ENCODE measurements around the gene AMBRA1.

AMBRA1 gene, protein sequence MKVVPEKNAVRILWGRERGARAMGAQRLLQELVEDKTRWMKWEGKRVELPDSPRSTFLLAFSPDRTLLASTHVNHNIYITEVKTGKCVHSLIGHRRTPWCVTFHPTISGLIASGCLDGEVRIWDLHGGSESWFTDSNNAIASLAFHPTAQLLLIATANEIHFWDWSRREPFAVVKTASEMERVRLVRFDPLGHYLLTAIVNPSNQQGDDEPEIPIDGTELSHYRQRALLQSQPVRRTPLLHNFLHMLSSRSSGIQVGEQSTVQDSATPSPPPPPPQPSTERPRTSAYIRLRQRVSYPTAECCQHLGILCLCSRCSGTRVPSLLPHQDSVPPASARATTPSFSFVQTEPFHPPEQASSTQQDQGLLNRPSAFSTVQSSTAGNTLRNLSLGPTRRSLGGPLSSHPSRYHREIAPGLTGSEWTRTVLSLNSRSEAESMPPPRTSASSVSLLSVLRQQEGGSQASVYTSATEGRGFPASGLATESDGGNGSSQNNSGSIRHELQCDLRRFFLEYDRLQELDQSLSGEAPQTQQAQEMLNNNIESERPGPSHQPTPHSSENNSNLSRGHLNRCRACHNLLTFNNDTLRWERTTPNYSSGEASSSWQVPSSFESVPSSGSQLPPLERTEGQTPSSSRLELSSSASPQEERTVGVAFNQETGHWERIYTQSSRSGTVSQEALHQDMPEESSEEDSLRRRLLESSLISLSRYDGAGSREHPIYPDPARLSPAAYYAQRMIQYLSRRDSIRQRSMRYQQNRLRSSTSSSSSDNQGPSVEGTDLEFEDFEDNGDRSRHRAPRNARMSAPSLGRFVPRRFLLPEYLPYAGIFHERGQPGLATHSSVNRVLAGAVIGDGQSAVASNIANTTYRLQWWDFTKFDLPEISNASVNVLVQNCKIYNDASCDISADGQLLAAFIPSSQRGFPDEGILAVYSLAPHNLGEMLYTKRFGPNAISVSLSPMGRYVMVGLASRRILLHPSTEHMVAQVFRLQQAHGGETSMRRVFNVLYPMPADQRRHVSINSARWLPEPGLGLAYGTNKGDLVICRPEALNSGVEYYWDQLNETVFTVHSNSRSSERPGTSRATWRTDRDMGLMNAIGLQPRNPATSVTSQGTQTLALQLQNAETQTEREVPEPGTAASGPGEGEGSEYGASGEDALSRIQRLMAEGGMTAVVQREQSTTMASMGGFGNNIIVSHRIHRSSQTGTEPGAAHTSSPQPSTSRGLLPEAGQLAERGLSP (N-terminal part only)

GRCh38 chr11:46593550-46594373, at the start of gene AMBRA1:
TSS of gene AMBRA1 (minus strand) at chr11:46594023. CDS start at chr11:46548380, 45,643 bp downstream.
- peak; percentile 71 for DNase-seq (ENCODE audit: low read depth)

DNA sequence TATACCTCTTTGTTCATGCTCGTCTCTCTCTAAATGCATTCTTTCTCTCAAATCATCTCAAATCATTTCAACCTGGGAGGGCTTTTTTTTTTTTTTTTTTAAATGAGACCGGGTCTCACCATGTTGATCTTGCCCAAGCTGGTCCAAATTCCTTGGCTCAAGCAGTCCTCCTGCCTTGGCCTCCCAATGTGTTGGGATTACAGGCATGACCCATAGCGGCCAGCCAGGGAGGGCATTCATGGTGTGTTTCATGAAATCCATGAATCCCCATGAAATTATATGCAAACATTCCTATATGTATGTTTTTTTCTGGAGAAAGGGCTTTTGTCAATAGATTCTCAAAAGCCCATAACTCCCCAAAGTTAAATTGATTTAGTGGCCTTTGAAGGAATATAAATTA, 49.7 kb upstream of the AMBRA1 start:
- no peak for DNase-seq (ENCODE audit: low read depth)

- no peak for DNase-seq (ENCODE audit: low read depth)
Observed at GRCh38 chr11:46642627-46643335, 49.0 kb upstream of the AMBRA1 start.

GRCh38 chr11:46641639-46642038, 47.8 kb upstream of the AMBRA1 start:
- DNase-seq (ENCODE audit: low read depth): no peak

GRCh38 chr11:46640036-46640788, 46.4 kb upstream of the AMBRA1 start:
- no peak for DNase-seq (ENCODE audit: low read depth)

DNA sequence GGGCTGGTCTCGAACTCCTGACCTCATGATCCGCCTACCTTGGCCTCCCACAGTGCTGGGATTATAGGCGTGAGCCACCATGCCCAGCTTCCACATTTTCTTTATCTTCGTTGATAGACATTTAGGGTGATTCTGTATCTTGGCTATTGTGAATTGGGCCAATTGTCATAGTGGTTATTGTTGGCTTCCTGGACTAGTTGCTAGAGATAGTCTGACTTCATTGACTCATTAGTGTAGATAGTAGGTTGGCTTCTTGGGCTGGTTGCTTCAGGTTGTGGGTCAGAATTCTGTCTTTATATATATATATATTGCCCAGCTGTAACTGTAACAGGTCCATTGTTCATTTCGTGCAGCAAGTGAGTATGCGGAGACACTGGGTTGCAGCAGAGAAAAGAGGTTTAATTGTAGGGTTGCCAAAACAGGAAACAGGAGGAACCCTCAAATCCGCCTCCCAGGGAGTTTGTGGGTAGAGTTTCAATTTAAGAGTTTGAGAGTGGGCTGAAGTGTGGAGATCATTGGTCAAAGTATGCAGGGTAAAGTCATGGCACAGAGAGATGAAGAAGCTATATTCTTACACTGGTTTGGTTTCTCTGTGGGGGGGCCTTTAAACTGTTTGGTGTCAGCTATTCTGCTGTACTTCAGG, 45.5 kb upstream of the AMBRA1 start:
- no peak for DNase-seq (ENCODE audit: low read depth)

DNA sequence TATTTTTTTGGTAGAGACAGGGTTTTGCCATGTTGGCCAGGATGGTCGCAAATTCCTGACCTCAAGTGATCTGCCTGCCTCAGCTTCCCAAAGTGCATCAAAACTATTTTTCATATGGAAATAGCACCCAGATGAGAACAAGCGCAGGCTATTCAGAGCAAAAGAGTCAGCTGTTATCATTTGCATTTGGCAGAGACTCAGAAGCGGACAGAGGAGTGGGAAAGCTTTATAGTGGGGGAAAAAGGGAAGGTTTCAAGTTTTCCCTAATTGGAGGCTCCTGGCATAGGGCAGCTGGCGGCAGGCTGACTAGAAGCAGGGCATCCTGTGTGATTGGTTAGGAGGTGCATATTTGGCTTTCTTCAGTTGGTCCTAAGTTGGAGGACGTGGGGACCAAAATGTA, 43.7 kb upstream of the AMBRA1 start:
- no peak for DNase-seq (ENCODE audit: low read depth)

DNA sequence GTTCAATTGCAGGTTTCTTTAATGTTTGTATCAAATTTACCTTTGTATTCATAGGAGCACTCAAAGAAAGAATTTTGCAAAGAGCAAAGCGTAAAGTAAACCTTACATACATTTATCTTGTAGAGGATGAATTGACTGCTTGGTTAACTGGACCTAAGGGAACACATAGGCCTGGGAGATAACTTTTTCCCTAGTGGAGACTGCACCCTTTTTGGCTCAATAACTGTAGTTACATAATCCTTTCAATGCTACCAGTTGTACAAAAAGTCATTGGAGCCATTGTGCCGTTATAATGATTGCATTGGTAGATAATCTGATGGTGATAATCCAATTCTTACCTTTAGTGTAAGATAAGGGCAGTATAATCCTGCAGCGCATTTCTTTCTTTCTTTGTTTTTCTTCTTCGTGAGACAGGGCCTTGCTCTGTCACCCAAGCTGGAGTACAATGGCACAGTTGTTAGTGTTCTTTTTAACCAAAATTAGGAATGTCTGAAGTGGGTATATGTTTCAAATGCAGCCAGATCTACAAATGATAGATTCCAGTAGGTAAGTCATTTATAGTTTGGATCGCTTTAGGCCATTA, 41.8 kb upstream of the AMBRA1 start:
- DNase-seq (ENCODE audit: low read depth): no peak

GRCh38 chr11:46633291-46634217, 39.7 kb upstream of the AMBRA1 start:
- DNase-seq (ENCODE audit: low read depth): no peak

DNA sequence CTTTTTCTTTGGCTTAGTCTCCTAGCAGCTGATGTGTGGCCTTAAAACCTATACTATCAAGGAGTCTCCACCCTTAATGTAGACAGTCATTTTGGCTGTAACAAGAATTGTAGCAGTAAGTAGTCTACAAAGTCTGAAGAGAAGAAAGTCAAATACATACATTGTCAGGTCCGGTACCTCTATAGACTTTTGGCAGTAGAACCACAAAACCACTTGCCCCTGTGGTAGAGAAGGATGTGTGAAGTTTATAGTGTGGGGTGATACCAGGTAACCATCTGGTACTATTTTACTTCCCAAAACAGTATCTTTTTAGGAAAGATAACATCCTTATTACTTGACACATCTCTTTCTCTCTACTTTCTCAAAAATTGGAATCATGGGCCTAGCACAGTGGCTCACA, 38.7 kb upstream of the AMBRA1 start:
- no peak for DNase-seq (ENCODE audit: low read depth)

DNA sequence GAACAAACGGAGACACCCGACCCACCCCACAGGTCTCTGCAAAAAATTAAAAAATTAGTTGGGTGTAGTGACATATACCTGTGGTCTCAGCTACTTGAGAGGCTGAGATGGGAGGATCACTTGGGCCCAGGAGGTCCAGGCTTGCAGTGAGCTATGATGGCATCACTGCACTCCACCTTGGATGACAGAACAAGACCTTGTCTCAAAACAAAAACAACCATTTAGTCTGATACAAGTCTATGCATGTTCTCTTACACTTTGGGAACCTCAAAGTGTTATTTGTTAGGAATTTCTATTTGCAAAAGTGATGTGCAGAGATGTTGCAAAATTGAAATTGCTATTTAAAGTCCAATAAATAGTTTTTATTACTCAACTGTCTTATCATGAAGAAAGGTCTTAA, 37.9 kb upstream of the AMBRA1 start:
- no peak for DNase-seq (ENCODE audit: low read depth)

DNA sequence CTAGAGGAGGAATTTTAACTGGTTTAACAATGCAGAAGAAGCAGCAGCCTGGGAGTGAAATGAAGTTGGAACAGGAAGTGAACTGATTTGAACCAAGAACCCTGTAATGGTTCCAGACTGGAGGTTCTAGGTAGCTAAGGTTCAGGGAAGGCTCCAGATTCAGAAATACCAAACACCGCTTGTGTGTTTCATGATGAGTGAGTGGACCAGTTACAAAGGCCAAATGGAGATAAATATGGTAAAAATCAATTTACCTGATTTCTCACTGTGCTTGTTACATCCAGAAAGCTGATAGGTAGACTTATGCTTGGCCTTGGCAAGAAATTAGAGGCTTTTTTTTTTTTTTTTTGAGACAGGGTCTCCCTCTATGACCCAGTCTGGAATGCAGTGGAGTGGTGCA, 36.4 kb upstream of the AMBRA1 start:
- no peak for DNase-seq (ENCODE audit: low read depth)

DNA sequence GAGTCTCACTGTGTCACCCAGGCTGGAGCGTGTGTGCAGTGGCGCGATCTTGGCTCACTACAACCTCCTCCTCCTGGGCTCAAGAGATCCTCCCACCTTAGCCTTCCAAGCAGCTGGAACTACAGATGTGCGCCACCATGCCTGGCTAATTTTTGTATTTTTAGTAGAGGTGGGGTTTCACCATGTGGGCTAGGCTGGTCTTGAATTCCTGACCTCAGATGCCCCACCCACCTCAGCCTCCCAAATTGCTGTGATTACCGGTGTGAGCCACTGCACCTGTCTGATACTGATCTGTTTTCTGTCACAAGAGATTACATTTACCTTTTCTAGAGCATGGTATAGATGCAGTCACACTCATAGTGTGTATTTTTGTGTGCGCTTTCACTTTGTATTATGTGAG, 35.1 kb upstream of the AMBRA1 start:
- no peak for DNase-seq (ENCODE audit: low read depth)

DNA sequence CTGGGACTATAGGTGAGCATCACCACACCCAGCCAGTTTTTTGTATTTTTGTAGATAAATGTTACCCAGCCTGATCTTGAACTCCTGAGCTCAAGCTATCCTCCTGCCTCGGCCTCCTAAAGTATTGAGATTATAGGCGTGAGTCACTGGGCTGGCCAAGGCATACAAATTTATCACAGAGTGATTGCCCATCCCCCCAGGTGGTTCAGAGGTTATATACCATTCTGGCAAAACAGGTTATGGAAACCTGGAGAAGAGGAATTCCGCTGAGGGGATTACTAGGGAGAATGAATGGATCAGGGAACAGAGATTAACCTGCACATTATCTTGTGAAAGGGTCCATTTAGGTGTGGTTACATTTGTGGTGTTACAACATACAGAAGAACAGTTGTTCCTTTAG, 31.6 kb upstream of the AMBRA1 start:
- no peak for DNase-seq (ENCODE audit: low read depth)

DNA sequence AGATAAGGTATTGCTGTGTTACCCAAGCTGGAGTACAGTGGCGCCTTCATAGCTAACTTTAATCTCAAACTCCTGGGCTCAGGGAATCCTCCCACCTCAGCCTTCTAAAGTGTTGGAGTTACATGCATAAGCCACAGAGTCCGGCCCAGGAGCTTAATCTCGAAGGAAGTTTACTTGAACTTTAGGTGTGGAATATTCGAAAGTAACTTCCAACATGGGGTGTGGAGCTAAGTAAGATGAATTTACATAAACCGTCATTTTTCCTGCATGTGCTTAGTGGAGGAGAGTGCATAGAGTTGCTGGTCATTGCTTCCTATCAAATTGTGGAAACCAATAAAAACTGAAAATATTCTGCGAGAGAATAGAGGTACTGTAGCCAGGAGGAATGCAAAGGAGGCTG, 25.0 kb upstream of the AMBRA1 start:
- no peak for DNase-seq (ENCODE audit: low read depth)

GRCh38 chr11:46617972-46618314, 24.1 kb upstream of the AMBRA1 start:
- no peak for DNase-seq (ENCODE audit: low read depth)

GRCh38 chr11:46617134-46617971, 23.5 kb upstream of the AMBRA1 start, which contains the start of the genes ATG13 and HARBI1:
TSS of gene ATG13 (plus strand) at chr11:46617553. CDS start at chr11:46644292, 26,739 bp downstream.
TSS of gene HARBI1 (minus strand) at chr11:46617227. CDS start at chr11:46616237, 990 bp downstream.
- peak; percentile 84 for DNase-seq (ENCODE audit: low read depth)
